GM23338 (cell line): ENCODE results near the gene GNAZ.

Experiments
- CREB1 ChIP-seq: fragments of 250-450 bp; sonication (Bioruptor Pico); IDR thresholded peaks from 2 replicates; pipeline ENCODE4 v1.5.0; 2020; ENCODE audit warnings: low read depth, mild to moderate bottlenecking, moderate library complexity
- CTCF ChIP-seq, 2 experiments: fragments of 200-600 bp in 1 of 2; sonication (generic) in 1 of 2; conservative IDR thresholded peaks; 2 replicates each; pipeline versions ENCODE4 v1.5.1 to v1.6.1; 2016 to 2017; ENCODE audit warnings: antibody characterized with exemption in 2 of 2, low read depth in 2 of 2, mild to moderate bottlenecking in 2 of 2, moderate library complexity in 1 of 2
- EZH2 ChIP-seq: fragments of 200-600 bp; sonication (generic); IDR thresholded peaks from one replicate; pipeline ENCODE4 v1.8.0; 2017; ENCODE audit warnings: antibody characterized with exemption, mild to moderate bottlenecking, low read depth; ENCODE audit not compliant: unreplicated experiment
- EZH2phosphoT487 ChIP-seq: fragments of 200-600 bp; sonication (generic); IDR thresholded peaks from one replicate; pipeline ENCODE4 v1.8.1; 2018; ENCODE audit warnings: antibody characterized with exemption; ENCODE audit not compliant: unreplicated experiment
- JUNB ChIP-seq: IDR thresholded peaks from one replicate; pipeline ENCODE4 v1.6.1; 2016; ENCODE audit warnings: antibody characterized with exemption; ENCODE audit not compliant: unreplicated experiment
- POLR2AphosphoS5 ChIP-seq: IDR thresholded peaks from 2 replicates; pipeline ENCODE4 v1.6.1; 2016; ENCODE audit warnings: antibody characterized with exemption, low read depth
- STAT1 ChIP-seq: IDR thresholded peaks from one replicate; pipeline ENCODE4 v1.6.1; 2016; ENCODE audit warnings: antibody characterized with exemption; ENCODE audit not compliant: unreplicated experiment
- ZNF462 ChIP-seq: fragments of 250-450 bp; sonication (Bioruptor Pico); IDR thresholded peaks from 2 replicates; pipeline ENCODE4 v1.5.0; 2020; ENCODE audit warnings: mild to moderate bottlenecking, moderate library complexity
- TF ChIP-seq, protein P1 (sequence below): IDR thresholded peaks from one replicate; pipeline ENCODE4 v1.6.1; 2018; ENCODE audit warnings: antibody characterized with exemption; ENCODE audit not compliant: unreplicated experiment

- TF ChIP-seq CTCF (conservative IDR thresholded peaks at IDR 0.05; ENCODE audit: low read depth in 2 of 2) (no peak), POLR2AphosphoS5 (no peak), EZH2 (no peak), EZH2phosphoT487 (no peak), CREB1 (CRISPR knock-in tag) (no peak), STAT1 (no peak), ZNF462 (no peak), JUNB (no peak)
- TF ChIP-seq, protein P1, sequence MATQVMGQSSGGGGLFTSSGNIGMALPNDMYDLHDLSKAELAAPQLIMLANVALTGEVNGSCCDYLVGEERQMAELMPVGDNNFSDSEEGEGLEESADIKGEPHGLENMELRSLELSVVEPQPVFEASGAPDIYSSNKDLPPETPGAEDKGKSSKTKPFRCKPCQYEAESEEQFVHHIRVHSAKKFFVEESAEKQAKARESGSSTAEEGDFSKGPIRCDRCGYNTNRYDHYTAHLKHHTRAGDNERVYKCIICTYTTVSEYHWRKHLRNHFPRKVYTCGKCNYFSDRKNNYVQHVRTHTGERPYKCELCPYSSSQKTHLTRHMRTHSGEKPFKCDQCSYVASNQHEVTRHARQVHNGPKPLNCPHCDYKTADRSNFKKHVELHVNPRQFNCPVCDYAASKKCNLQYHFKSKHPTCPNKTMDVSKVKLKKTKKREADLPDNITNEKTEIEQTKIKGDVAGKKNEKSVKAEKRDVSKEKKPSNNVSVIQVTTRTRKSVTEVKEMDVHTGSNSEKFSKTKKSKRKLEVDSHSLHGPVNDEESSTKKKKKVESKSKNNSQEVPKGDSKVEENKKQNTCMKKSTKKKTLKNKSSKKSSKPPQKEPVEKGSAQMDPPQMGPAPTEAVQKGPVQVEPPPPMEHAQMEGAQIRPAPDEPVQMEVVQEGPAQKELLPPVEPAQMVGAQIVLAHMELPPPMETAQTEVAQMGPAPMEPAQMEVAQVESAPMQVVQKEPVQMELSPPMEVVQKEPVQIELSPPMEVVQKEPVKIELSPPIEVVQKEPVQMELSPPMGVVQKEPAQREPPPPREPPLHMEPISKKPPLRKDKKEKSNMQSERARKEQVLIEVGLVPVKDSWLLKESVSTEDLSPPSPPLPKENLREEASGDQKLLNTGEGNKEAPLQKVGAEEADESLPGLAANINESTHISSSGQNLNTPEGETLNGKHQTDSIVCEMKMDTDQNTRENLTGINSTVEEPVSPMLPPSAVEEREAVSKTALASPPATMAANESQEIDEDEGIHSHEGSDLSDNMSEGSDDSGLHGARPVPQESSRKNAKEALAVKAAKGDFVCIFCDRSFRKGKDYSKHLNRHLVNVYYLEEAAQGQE, result no peak
These were observed 15.9 kb downstream of the GNAZ start for GRCh38 chr22:23086263-23086662.
